Ascending aorta (tissue), 2 donors: ENCODE results near the gene PLTP. TPM values are rescaled to one million over a fixed set of nuclear protein-coding genes. Genes with fewer than 3 reads are reported as not detected.

Experiments
- DNase-seq, 2 donors: peaks; one replicate each; pipeline ENCODE4 v3.0.0-alpha.2; 2019; ENCODE audit warnings: low spot score in 2 of 2
- H3K27ac ChIP-seq, 2 donors: fragments of 200-600 bp; sonication (generic); one replicate each; pipeline ENCODE4 v1.5.1; 2016 to 2017; ENCODE audit warnings: mild to moderate bottlenecking in 1 of 2
- H3K27me3 ChIP-seq: fragments of 200-600 bp; sonication (generic); one replicate; pipeline ENCODE4 v1.5.1; 2017
- H3K36me3 ChIP-seq, 2 donors: fragments of 200-600 bp; sonication (generic); one replicate each; pipeline ENCODE4 v1.5.1; 2016
- H3K4me1 ChIP-seq, 2 donors: fragments of 200-600 bp; sonication (generic); one replicate each; pipeline ENCODE4 v1.5.1; 2016 to 2017; ENCODE audit warnings: mild to moderate bottlenecking in 1 of 2
- H3K4me3 ChIP-seq, 2 donors: fragments of 200-600 bp; sonication (generic); one replicate each; pipeline ENCODE4 v1.5.1; 2016 to 2017; ENCODE audit warnings: mild to moderate bottlenecking in 1 of 2
- H3K9me3 ChIP-seq, 2 donors: fragments of 200-600 bp; sonication (generic); one replicate each; pipeline ENCODE4 v1.5.1; 2016
- intact Hi-C: fragments of 100-400 bp; cut with DNase I; formaldehyde crosslinking; loops from one replicate; pipeline ENCODE4 v1.15.1; 2023
- total RNA-seq: library from RNA; depleted of rRNA; stranded (reverse); fragments of >200 nt; gene quantifications from one replicate; pipeline ENCODE4 v1.1.0, GENCODE V29; 2016
- TF ChIP-seq, protein P1 (sequence below), 3 experiments: fragments of 200-600 bp in 2 of 3; fragments of 450-650 bp in 1 of 3; sonication (generic) in 2 of 3; IDR thresholded peaks; one replicate each; pipeline ENCODE4 v1.5.1; 2016 to 2019; ENCODE audit warnings: antibody characterized with exemption in 3 of 3, mild to moderate bottlenecking in 1 of 3, moderate library complexity in 1 of 3

The PLTP gene
- total RNA-seq, 1 donor from 2014 or later = 909 TPM

DNA sequence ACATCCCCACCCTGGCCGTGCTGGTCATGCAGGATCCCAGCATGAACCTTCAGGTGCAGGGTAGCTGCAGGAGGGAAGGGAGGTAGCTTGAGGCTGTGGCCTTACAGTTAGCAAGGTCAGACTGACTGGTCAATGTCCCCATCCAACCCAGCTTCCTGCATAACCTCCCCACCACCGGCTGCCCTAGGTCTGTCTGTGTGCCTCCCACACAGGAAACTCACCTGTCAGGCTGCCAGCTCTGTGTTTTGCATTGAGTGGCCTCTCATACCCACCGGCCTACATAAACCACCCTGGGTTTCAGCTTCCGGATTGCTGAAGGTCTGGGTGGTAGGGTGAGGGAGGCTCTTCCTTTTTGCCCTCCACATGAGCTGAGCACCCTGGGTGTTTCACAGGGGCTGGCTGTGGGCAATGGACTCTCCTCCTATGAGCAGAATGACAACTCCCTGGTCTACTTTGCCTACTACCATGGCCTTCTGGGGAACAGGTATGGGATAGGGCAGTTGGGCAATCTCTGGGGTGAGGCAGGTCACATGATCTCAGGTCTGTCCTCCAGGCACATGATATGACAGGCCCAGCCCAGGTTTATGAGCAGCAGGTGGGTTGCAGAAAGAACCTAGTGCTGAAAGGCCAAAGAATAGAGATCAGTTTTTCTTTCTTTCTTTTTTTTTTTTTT lies 19.0 kb downstream of the PLTP start:
- Histone ChIP-seq H3K4me3 (no peak overlapping the region), H3K4me1 (peaks cover 8 to 12% of the 10 kb centered on the region in 2 donors), H3K27me3 (no peaks in the 10 kb centered on the region), H3K27ac (no peak overlapping the region), H3K9me3 (no peaks in the 10 kb centered on the region), H3K36me3 (peaks cover 33 to 41% of the 10 kb centered on the region in 2 donors)
- DNase-seq = no peak
- TF ChIP-seq, protein P1, sequence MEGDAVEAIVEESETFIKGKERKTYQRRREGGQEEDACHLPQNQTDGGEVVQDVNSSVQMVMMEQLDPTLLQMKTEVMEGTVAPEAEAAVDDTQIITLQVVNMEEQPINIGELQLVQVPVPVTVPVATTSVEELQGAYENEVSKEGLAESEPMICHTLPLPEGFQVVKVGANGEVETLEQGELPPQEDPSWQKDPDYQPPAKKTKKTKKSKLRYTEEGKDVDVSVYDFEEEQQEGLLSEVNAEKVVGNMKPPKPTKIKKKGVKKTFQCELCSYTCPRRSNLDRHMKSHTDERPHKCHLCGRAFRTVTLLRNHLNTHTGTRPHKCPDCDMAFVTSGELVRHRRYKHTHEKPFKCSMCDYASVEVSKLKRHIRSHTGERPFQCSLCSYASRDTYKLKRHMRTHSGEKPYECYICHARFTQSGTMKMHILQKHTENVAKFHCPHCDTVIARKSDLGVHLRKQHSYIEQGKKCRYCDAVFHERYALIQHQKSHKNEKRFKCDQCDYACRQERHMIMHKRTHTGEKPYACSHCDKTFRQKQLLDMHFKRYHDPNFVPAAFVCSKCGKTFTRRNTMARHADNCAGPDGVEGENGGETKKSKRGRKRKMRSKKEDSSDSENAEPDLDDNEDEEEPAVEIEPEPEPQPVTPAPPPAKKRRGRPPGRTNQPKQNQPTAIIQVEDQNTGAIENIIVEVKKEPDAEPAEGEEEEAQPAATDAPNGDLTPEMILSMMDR (IDR thresholded peaks at IDR 0.05) = no peak
- intact Hi-C loops = no loop called here

DNA sequence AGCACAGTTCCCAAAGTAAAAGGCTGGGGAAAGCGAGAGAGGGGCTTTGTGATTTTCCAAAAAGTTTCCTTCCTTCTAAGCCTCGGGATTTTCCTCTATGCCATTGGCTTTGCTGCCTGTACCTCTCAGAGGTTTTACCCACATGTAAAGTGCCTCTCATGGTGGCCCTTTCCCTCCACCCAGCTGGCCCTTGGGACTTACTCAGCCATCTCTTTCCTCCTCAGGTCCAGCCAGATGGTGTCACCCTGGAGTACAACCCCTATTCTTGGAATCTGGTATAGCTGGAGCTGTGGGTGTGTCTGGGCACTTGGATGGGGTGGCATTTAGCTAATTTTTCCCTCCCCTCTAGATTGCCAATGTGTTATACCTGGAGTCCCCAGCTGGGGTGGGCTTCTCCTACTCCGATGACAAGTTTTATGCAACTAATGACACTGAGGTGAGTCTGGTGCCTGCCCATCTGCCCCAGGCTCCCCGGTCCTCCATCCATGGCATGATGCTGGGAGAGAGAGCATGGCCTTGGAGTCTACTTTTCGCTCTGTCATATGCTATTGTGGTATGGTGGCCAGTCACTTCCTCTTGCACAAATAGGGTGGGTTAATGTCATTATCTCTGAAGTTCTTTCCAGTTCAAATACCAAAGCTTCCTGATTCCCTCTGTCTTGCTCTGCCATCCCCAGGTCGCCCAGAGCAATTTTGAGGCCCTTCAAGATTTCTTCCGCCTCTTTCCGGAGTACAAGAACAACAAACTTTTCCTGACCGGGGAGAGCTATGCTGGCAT lies 19.7 kb downstream of the PLTP start:
- Histone ChIP-seq H3K9me3 (no peaks in the 10 kb centered on the region), H3K4me1 (peaks cover 8 to 12% of the 10 kb centered on the region in 2 donors), H3K27ac (peak overlapping the region in 1 of 2 donors; percentile 71), H3K36me3 (peaks cover 27 to 40% of the 10 kb centered on the region in 2 donors), H3K27me3 (no peaks in the 10 kb centered on the region), H3K4me3 (peak overlapping the region; percentile 71 to 87)
- TF ChIP-seq, protein P1 (IDR thresholded peaks at IDR 0.05) = no peak
- no peak for DNase-seq
- intact Hi-C loops = no loop called here

DNA sequence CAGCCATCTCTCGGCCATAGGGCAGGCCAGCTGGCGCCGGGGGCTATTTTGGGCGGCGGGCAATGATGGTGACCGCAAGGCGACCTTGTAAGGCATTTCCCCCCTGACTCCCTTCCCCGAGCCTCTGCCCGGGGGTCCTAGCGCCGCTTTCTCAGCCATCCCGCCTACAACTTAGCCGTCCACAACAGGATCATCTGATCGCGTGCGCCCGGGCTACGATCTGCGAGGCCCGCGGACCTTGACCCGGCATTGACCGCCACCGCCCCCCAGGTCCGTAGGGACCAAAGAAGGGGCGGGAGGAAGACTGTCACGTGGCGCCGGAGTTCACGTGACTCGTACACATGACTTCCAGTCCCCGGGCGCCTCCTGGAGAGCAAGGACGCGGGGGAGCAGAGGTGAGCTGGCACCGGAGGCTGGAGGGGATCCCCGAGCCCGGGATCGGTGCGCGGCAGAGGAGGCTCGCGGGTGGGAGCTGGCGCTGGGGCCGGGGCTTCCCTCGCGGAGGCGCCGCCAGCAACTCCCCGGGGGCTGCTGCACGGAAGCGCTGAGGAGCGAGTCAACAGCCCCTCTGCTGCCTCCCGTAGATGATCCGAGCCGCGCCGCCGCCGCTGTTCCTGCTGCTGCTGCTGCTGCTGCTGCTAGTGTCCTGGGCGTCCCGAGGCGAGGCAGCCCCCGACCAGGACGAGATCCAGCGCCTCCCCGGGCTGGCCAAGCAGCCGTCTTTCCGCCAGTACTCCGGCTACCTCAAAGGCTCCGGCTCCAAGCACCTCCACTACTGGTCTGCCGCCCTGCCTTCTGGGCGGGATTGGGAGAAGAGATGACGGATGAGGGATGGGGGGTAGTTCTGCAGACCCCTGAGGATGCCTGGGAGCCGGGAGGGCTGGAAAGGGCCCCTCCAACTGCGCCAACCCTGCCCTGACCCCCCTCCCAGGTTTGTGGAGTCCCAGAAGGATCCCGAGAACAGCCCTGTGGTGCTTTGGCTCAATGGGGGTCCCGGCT lies 20.7 kb downstream of the PLTP start, which contains the start of the genes CTSA and NEURL2:
CTSA (plus strand) TSS at position 351 of the 999 bp plus-strand sequence; CDS start at position 585, 234 bp downstream.
NEURL2 (minus strand) TSS at position 224 of the 999 bp plus-strand sequence; CDS start at position 7, 217 bp downstream.
- H3K4me3 ChIP-seq = peak within 1 kb of the TSS; percentile 71 to 87
- DNase-seq = peak; percentile 76 to 96
- H3K27ac ChIP-seq = peak within 1 kb of the TSS; percentile 68 to 71
- H3K9me3 ChIP-seq = no peaks in the 10 kb centered on the region
- peaks cover 20 to 40% of the 10 kb centered on the region in 2 donors for H3K36me3 ChIP-seq
- peaks cover 8 to 12% of the 10 kb centered on the region in 2 donors for H3K4me1 ChIP-seq
- intact Hi-C loops = loop anchor here (1.0 to 2.0 kb wide), 6 partner anchors 19 to 92 kb away; partner anchors contain the start of genes ACOT8, PCIF1 and ZSWIM3
- no peaks in the 10 kb centered on the region for H3K27me3 ChIP-seq
- TF ChIP-seq, protein P1 (IDR thresholded peaks at IDR 0.05) = no peak

DNA sequence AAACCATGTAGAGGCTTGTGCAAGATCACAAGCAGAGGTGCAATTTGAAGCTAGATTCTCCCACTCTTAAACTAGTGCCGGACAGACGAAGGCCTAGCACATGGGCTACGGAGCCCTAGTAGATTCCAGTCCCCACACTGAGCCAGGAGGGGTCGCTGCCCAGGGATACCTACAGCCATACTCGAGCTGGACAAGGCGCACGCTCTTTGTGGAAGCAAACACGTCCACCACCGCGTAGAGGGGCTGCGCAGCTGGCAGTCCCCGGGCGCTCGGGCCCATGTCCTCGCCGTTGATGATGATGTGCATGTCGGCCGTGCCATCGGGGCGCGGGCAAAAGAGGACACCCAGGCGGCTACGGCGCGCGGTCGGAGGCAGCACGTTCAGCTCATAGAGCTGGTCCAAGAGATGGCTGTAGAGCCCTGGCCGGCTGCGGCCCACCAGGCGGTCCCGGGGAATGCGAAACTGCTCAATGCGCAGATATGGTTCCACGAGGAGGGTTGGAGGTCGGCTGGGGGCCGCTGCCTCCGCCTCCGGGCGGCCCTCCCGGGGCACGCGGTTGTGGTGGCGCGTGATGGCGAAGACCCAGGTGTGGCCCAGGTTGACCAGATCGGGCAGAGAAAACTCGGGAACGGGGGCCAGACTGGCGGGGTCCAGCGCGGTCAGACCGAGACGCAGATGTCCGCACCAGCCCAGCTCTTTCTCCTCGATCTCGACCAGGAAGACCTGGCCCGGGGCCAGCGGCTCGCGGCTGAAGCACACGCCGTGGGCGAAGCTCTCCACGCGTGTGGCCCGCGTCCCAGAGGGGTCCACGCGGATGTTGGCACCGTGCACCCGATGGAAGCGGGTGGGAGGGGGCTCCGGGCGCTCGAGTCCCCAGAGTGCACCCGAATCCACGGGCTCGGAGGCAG lies 21.6 kb downstream of the PLTP start:
- TF ChIP-seq, protein P1 (IDR thresholded peaks at IDR 0.05) = peak; percentile 35 to 76 (median 55)
- Histone ChIP-seq H3K9me3 (no peaks in the 10 kb centered on the region), H3K36me3 (peaks cover 12 to 38% of the 10 kb centered on the region in 2 donors), H3K4me1 (peaks cover 8 to 12% of the 10 kb centered on the region in 2 donors), H3K27me3 (no peaks in the 10 kb centered on the region), H3K4me3 (peak overlapping the region; percentile 71 to 87), H3K27ac (peak overlapping the region; percentile 68 to 71)
- DNase-seq = peak in 1 of 2 donors; percentile 89
- intact Hi-C loops = loop anchor here (2.0 kb wide), 2 partner anchors 34 to 56 kb away; partner anchors contain the start of genes ACOT8 and ZSWIM3
